GM19099 (cell line): Measurements from ENCODE around the gene DDIT3.

Experiments
- POLR2A ChIP-seq: IDR thresholded peaks from 3 replicates; pipeline ENCODE4 v1.6.1; 2011; ENCODE audit warnings: low read depth; ENCODE audit not compliant: insufficient read length; ENCODE audit errors: extremely low read depth

Gene DDIT3

GRCh38 chr12:57549909-57550640 lies 29.8 kb upstream of the DDIT3 start, which contains the start of gene KIF5A:
Gene KIF5A (plus strand): TSS chr12:57550044. CDS start chr12:57550272, 228 bp downstream.
- no peak for TF ChIP-seq POLR2A

GRCh38 chr12:57549203-57549908 lies 29.0 kb upstream of the DDIT3 start:
- no peak for TF ChIP-seq POLR2A

- TF ChIP-seq POLR2A, result no peak
Observed at GRCh38 chr12:57548488-57548887, 28.2 kb upstream of the DDIT3 start.

GRCh38 chr12:57548013-57548315 lies 27.6 kb upstream of the DDIT3 start:
- no peak for TF ChIP-seq POLR2A

- TF ChIP-seq POLR2A, result no peak
Observed at GRCh38 chr12:57547288-57548012, 27.1 kb upstream of the DDIT3 start.

- peak; percentile 54 for TF ChIP-seq POLR2A
Observed at GRCh38 chr12:57546438-57547287, 26.3 kb upstream of the DDIT3 start, which contains the start of gene DCTN2. Gene DCTN2 (minus strand): TSS chr12:57547192. CDS start chr12:57547063, 129 bp downstream.

GRCh38 chr12:57545809-57546437 lies 25.6 kb upstream of the DDIT3 start:
- no peak for TF ChIP-seq POLR2A

- TF ChIP-seq POLR2A, result no peak
Observed at GRCh38 chr12:57543581-57543980, 23.3 kb upstream of the DDIT3 start.

- TF ChIP-seq POLR2A, result no peak
Observed at GRCh38 chr12:57541717-57542116, 21.4 kb upstream of the DDIT3 start.

GRCh38 chr12:57541001-57541400 lies 20.7 kb upstream of the DDIT3 start:
- TF ChIP-seq POLR2A, result no peak

- TF ChIP-seq POLR2A, result no peak
Observed at GRCh38 chr12:57539134-57539768, 18.9 kb upstream of the DDIT3 start.

GRCh38 chr12:57536597-57536942 lies 16.3 kb upstream of the DDIT3 start:
- no peak for TF ChIP-seq POLR2A

GRCh38 chr12:57535764-57536596 lies 15.7 kb upstream of the DDIT3 start:
- no peak for TF ChIP-seq POLR2A
